GM12873 (cell line): ENCODE results near the gene PSMD3.

Source experiments
- CTCF ChIP-seq: IDR thresholded peaks from 2 replicates; pipeline ENCODE4 v1.5.1; 2012; ENCODE audit warnings: low read depth, mild to moderate bottlenecking, moderate library complexity, low read length, control low read depth; ENCODE audit not compliant: insufficient read depth; ENCODE audit errors: missing control alignments

The PSMD3 gene

DNA sequence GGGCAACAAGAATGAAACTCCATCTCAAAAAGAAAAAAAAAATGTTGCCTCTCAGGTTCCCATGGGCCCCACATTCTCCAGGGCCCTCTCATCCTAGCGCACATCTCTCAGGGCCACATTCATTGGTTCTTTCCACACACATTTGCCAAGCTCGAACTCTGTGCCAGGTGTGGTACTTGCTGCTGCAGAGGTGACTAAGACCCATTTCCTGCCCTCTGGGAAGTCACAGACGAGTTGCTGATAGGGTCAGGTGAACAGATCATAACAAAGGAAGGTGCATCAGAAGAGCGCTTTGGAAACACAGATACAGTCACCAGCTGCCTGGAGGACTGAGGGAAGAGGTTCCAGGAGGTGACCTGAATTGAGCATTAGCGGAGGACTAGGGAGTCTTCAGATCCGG is 16.8 kb upstream of the PSMD3 start:
- TF ChIP-seq CTCF = no peak

- no peak for TF ChIP-seq CTCF
Observed at GRCh38 chr17:39965017-39965699, 15.4 kb upstream of the PSMD3 start.

DNA sequence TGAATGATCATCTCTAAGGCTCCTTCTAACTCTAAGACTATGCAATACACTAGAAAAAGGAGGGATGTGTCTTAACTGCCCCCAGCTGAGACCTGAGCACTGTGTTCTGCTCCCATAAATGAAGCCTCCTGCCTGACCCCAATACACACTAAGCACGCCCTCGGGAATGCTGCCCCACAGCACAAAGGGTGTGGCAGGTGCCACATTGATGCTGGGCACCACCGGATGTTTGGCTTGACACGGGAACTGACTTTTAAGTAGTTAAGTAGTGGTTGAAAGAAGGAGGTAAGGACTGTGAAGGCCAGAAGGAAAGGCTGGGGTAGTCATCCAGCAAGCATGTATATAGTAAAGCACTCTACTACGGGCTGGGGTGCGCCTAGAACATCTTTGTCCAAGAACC is 13.8 kb upstream of the PSMD3 start:
- no peak for TF ChIP-seq CTCF

DNA sequence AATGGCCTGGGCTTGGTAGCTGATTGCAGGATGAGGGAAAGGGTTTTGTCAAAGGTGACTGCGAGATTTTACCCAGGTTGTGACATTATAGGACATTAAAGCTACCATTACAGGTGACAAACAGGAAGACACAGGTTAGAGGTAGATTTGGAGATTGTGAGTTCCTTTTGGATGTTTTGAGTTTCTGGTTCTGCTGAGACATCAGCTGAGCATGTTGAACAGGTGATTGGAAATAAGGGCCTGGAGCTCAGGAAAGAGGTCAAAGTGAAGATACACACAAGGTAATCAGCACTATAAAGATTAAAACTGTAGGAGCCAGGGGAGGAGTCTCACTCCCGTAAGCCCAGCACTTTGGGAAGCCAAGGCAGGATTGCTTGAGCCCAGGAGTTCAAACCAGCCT is 11.8 kb upstream of the PSMD3 start:
- no peak for TF ChIP-seq CTCF

- TF ChIP-seq CTCF = no peak
Observed at GRCh38 chr17:39969375-39969774, 11.2 kb upstream of the PSMD3 start.

- TF ChIP-seq CTCF = no peak
Observed at GRCh38 chr17:39970157-39970692, 10.4 kb upstream of the PSMD3 start.

GRCh38 chr17:39971076-39971603 is 9.5 kb upstream of the PSMD3 start:
- no peak for TF ChIP-seq CTCF
